ENCODE results near the gene GADD45B.

Gene GADD45B

DNA sequence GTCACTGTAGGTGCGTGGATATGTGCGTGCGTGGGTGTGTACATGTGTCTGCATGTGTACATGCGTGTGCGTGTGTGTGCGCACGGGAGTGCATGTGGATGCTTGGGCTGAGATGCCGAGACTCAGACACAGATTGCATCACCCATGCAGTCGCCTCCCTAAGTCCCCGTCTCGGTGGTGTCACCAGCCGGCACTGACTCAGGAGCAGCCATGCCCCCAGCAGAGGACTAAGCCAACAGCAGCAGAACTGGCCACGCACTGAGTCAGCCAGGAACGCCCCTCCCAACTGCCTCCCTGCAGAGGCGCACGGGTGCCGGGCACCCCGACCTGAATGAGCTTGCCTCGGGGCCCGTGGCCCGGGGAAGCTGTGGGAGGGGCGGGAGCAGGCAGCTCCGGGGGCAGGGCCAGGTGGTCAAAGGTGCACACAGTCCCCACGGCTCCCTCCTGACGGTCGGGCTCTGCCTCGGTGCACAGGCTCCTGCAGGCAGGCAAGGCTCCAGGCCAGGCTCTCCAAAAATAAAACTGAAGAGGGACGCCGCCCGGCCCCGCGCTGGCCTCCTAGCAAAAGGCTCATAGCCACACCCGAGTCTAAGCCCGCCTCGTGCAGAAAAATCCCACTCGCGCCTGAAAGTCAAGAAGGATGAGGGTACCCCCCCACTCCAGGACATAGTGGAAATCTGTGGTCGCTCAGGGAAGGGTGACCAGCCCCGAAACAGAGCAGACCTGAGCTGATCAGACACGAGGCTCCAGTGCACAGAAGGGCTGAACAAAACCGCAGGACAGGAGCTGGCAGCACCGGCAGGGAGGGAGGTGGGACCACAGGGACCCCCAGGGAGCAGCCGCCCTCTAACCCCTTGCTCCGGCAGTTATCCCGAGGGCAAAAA, 49.2 kb downstream of the GADD45B start:
- peak; percentile 81 for DNase-seq
- in situ Hi-C loops (cut with HindIII; ENCODE audit: low pct_ligation_motif_present, low pct_unique_long_range_greater_than_20kb, low sequenced_read_pairs): no loop called here

DNA sequence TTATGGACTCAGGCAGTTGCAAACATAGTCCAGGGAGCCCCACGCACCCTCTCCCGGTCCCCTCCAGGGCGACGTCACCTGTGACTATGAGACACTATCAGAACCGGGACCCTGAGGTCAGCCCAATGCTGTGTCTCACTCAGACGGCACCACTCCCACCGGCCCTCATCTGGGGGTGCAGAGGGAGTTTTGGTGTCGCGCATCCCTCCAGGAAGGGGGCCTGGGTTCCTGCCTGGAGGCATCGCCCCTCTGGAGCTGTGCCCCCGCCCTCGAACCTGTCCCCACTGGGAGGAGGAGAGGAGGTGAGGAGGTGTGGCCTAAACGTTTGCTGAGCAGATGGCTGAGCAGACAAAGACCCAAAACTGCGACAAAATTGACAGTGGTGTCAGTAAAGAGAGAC, 51.2 kb downstream of the GADD45B start:
- DNase-seq: no peak
- in situ Hi-C loops (cut with HindIII; ENCODE audit: low pct_ligation_motif_present, low pct_unique_long_range_greater_than_20kb, low sequenced_read_pairs): no loop called here

GRCh38 chr19:2527686-2528085, 51.8 kb downstream of the GADD45B start:
- in situ Hi-C loops (cut with HindIII; ENCODE audit: low pct_ligation_motif_present, low pct_unique_long_range_greater_than_20kb, low sequenced_read_pairs): no loop called here
- no peak for DNase-seq

Data from ACHN (cell line).